ENCODE results near the gene PRKCH.

The PRKCH gene

DNA sequence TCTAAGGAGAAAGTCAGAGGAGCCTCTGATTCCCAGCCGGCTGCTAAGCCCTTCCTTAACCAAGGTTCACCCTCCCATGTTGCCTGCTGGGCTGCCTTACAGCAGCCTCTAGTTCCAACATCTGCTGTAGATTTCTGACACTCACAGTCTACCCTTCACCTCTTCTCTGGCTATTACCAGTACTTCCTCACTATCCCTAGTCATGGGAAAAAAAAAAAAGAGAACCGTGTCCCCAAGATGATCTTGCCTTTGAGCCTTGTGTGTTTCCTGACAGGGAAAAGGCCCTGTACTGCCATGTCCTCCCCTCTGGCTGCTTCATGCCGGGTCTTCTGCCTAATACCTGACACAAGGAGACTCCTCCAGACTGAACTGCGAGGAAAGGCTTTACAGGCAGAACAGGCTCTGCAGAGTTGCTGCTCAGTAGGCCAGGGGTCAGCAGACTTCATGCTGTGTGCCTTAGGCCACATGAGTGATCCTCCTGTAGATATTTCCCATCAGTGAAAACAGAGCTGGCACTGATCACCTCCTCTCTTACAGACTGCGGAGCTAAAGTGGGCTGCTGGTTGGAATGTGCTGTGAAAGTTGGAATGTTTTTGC lies 46.8 kb downstream of the PRKCH start:
- Mint-ChIP-seq H3K36me3 (peaks cover 50% of the 10 kb centered on the region), H3K27me3 (no peaks in the 10 kb centered on the region), H3K27ac (peak overlapping the region; percentile 11), H3K9me3 (peaks cover 12% of the 10 kb centered on the region), H3K4me3 (no peak overlapping the region), H3K4me1 (peaks cover 50% of the 10 kb centered on the region)
- CTCF ChIA-PET, result interaction anchor here (1.0 to 1.1 kb wide), 2 partner anchors 20 to 87 kb away, joined by 3 read pairs; no protein-coding TSS in a partner anchor
- DNase-seq, result no peak

GRCh38 chr14:61368781-61369453 lies 47.5 kb downstream of the PRKCH start:
- CTCF ChIA-PET, result interaction anchor here (0.7 to 1.1 kb wide), 3 partner anchors 18 to 87 kb away, joined by 3 read pairs; no protein-coding TSS in a partner anchor
- peaks cover 19% of the 10 kb centered on the region for H3K9me3 Mint-ChIP-seq
- H3K27me3 Mint-ChIP-seq, result no peaks in the 10 kb centered on the region
- H3K4me3 Mint-ChIP-seq, result peak overlapping the region; percentile 1
- DNase-seq, result no peak
- peaks cover 53% of the 10 kb centered on the region for H3K4me1 Mint-ChIP-seq
- H3K36me3 Mint-ChIP-seq, result peaks cover 57% of the 10 kb centered on the region
- peak overlapping the region; percentile 80 for H3K27ac Mint-ChIP-seq

DNA sequence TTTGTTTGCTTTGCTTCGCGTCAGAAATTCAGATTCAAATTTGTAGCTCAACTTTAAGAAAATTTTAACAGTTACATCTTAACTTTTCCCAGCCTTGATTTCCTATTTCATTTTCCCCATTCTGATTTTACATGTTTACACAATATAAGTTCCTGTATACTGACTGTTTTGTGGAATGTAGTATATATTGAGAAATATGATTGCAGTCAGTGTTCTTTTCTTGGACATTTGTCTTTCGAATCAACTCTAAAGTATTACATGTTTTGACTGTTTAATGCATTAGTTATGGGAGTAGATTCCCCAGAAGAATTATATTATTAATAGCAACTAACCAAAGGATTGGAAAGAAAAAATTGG lies 48.1 kb downstream of the PRKCH start:
- peaks cover 56% of the 10 kb centered on the region for H3K4me1 Mint-ChIP-seq
- no peak for DNase-seq
- no peaks in the 10 kb centered on the region for H3K27me3 Mint-ChIP-seq
- CTCF ChIA-PET, result interaction anchor here (0.7 to 1.1 kb wide), 2 partner anchors 17 to 86 kb away, joined by 3 read pairs; no protein-coding TSS in a partner anchor
- H3K9me3 Mint-ChIP-seq, result peaks cover 24% of the 10 kb centered on the region
- H3K27ac Mint-ChIP-seq, result peak overlapping the region; percentile 80
- peaks cover 62% of the 10 kb centered on the region for H3K36me3 Mint-ChIP-seq
- peak overlapping the region; percentile 1 for H3K4me3 Mint-ChIP-seq

DNA sequence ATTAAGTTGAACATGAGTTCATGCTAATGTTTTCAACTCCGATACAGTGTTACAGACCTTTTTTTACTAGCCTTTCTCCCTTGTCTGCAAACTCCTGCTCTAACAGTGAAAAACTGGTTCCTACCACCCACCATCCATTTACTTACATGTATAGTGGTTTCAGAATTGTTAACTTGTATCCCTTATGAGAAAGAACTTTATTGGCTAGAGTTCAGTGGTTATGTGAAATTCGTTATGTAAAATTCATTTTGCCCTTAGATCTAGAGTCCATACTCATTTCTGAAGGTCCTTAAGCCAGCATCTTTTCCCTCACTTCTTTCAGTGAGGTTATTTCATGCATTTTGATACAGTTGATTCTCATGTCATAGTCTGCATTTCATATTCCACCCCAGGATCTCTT lies 51.0 kb downstream of the PRKCH start:
- peaks cover 82% of the 10 kb centered on the region for H3K36me3 Mint-ChIP-seq
- CTCF ChIA-PET, result interaction anchor here (1.5 kb wide), 1 partner anchor 76 kb away, joined by 3 read pairs; no protein-coding TSS in a partner anchor
- no peaks in the 10 kb centered on the region for H3K27me3 Mint-ChIP-seq
- DNase-seq, result no peak
- H3K4me3 Mint-ChIP-seq, result no peak overlapping the region
- peaks cover 51% of the 10 kb centered on the region for H3K9me3 Mint-ChIP-seq
- H3K4me1 Mint-ChIP-seq, result peaks cover 76% of the 10 kb centered on the region
- no peak overlapping the region for H3K27ac Mint-ChIP-seq

GRCh38 chr14:61372842-61373555 lies 51.6 kb downstream of the PRKCH start:
- no peak overlapping the region for H3K27ac Mint-ChIP-seq
- CTCF ChIA-PET, result no interaction called here
- no peak overlapping the region for H3K4me3 Mint-ChIP-seq
- peaks cover 51% of the 10 kb centered on the region for H3K9me3 Mint-ChIP-seq
- peaks cover 83% of the 10 kb centered on the region for H3K36me3 Mint-ChIP-seq
- H3K4me1 Mint-ChIP-seq, result peaks cover 78% of the 10 kb centered on the region
- no peak for DNase-seq
- H3K27me3 Mint-ChIP-seq, result no peaks in the 10 kb centered on the region

DNA sequence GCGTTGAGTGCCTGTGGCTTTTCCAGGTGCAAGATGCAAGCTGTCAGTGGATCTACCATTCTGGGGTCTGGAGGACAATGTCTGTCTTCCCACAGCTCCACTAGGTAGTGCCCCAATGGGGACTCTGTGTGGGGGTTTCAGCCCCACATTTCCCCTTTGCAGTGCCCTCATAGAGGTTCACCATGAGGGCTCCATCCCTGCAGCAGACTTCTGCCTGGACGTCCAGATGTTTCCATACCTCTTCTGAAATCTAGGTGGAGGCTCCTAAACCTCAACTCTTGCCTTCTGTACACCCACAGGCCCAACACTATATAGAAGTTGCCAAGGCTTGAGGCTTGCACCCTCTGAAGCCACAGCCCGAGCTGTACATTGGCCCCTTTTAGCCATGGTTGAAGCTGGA lies 52.9 kb downstream of the PRKCH start:
- no peak for DNase-seq
- peaks cover 66% of the 10 kb centered on the region for H3K4me1 Mint-ChIP-seq
- peaks cover 57% of the 10 kb centered on the region for H3K9me3 Mint-ChIP-seq
- no peak overlapping the region for H3K27ac Mint-ChIP-seq
- H3K36me3 Mint-ChIP-seq, result peaks cover 88% of the 10 kb centered on the region
- CTCF ChIA-PET, result no interaction called here
- H3K4me3 Mint-ChIP-seq, result no peak overlapping the region
- no peaks in the 10 kb centered on the region for H3K27me3 Mint-ChIP-seq

DNA sequence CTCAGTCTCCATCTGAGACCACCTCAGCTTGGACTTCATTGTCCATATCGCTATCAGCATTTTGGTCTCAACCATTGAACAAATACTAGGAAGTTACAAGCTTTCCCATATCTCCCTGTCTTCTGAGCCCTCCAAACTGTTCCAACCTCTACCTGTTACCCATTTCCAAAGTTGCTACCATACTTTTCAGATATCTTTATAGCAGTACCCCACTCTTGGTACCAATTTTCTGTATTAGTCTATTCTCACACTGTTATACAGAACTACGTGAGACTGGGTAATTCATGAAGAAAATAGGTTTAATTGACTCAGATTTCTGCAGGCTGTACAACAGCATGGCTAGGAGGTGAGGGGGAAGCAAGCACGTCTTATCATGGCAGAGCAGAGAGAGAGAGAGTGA lies 53.8 kb downstream of the PRKCH start:
- no peaks in the 10 kb centered on the region for H3K27me3 Mint-ChIP-seq
- H3K27ac Mint-ChIP-seq, result peak overlapping the region; percentile 50
- CTCF ChIA-PET, result no interaction called here
- H3K4me1 Mint-ChIP-seq, result peaks cover 59% of the 10 kb centered on the region
- DNase-seq, result no peak
- H3K36me3 Mint-ChIP-seq, result peaks cover 89% of the 10 kb centered on the region
- peaks cover 57% of the 10 kb centered on the region for H3K9me3 Mint-ChIP-seq
- no peak overlapping the region for H3K4me3 Mint-ChIP-seq

DNA sequence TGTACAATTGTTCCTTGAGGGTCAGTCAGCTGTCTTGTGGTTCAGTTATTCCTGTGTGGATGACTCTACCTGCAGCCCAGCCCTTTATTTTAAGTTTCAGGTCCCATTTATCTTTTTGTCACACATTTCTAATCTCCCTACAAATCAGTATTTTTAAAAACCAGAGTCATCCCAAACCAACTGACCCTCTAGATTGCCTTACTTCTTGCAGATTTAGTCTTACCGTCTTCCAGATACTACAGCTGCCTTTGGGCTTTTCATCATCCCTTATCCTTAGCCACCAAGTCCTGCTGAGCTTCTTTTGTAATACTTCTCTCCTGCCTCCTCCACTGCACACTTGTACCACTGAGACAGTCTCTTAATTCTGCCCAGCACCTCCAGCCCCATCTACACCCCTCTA lies 54.9 kb downstream of the PRKCH start:
- Mint-ChIP-seq H3K27ac (peak overlapping the region; percentile 16), H3K9me3 (peaks cover 56% of the 10 kb centered on the region), H3K36me3 (peaks cover 92% of the 10 kb centered on the region), H3K4me1 (peaks cover 50% of the 10 kb centered on the region), H3K4me3 (no peak overlapping the region), H3K27me3 (no peaks in the 10 kb centered on the region)
- CTCF ChIA-PET, result interaction anchor here (1.4 kb wide), 1 partner anchor 57 kb away, joined by 4 read pairs; no protein-coding TSS in a partner anchor
- no peak for DNase-seq

DNA sequence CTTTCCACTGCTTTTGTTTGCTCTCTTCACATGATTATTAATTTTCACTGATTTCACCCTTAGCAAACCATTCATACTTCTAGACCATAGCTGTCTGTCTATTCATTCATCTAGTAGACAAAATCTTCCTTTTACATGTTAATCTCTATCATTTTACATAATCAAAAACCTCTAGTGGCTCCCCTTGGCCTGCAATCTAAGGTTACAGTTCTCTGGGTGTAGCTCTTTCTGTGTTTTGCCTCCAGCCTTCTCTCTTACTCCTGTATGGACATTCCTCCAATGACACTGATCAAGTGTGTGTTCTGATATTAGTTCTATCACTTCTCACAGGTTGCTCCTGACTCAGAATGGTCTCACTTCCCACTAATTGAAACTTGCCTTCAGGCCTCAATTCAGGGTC lies 56.4 kb downstream of the PRKCH start:
- Mint-ChIP-seq H3K27me3 (no peaks in the 10 kb centered on the region), H3K36me3 (peaks cover 86% of the 10 kb centered on the region), H3K27ac (no peak overlapping the region), H3K4me3 (no peak overlapping the region), H3K4me1 (peaks cover 36% of the 10 kb centered on the region), H3K9me3 (peaks cover 48% of the 10 kb centered on the region)
- CTCF ChIA-PET, result interaction anchor here (0.9 to 1.5 kb wide), 2 partner anchors 11 to 12 kb away, joined by 3 to 4 read pairs; no protein-coding TSS in a partner anchor
- no peak for DNase-seq

DNA sequence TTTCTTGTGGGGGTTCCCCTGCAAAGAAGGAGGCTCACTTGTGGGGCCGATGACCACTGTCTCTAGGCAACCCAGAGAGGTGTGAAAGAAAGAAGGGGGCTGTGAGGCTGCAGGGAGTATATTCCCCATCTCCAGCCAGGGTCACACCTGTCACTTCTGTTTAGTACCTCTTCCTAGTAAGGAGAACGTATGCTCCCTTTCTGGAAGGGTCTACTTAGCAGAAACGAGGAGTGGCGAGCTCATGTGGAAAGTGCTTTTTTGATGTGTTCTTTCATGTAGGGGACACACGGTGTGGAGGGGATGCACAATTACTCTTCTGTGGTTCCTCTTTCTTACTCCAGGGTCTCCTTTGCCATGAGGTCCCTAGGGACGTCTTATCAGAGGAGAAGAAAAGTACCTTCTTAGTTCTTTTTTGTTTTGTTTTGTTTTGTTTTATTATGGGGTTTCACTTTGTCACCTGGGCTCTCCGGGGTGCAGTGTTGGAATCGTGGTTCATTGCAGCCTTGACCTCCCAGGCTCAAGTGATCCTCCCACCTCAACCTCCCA lies 58.3 kb downstream of the PRKCH start:
- no peak for DNase-seq
- Mint-ChIP-seq H3K27me3 (no peaks in the 10 kb centered on the region), H3K4me3 (no peak overlapping the region), H3K27ac (no peak overlapping the region), H3K36me3 (peaks cover 74% of the 10 kb centered on the region), H3K9me3 (peaks cover 29% of the 10 kb centered on the region), H3K4me1 (peaks cover 26% of the 10 kb centered on the region)
- CTCF ChIA-PET, result no interaction called here

- Mint-ChIP-seq H3K27ac (peak overlapping the region; percentile 60), H3K36me3 (peaks cover 64% of the 10 kb centered on the region), H3K4me3 (no peak overlapping the region), H3K9me3 (peaks cover 20% of the 10 kb centered on the region), H3K27me3 (no peaks in the 10 kb centered on the region), H3K4me1 (peaks cover 21% of the 10 kb centered on the region)
- no peak for DNase-seq
- CTCF ChIA-PET, result interaction anchor here (0.7 to 2.4 kb wide), 2 partner anchors 10 to 52 kb away, joined by 3 to 6 read pairs; no protein-coding TSS in a partner anchor
Observed at GRCh38 chr14:61380984-61381383, 59.6 kb downstream of the PRKCH start.

DNA sequence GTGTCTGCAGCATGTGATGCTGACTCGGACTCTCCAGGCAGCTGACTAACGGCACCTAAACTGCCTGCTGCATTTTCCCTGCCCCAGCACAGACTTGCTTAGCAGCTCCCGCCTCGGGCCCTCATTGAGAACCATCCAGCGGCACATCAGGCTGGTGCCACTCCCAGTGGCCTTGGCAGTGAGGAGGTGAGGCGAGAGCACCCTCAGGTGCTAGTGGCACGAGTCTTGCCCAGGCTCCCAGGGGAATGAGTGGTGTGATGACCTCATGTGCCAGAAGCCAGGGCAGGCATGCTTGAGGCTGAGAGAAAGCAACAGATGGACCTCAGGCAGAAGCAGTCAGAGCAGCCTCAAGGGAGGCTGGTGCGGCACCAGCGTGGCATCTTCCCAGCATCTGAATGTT lies 60.2 kb downstream of the PRKCH start:
- peaks cover 14% of the 10 kb centered on the region for H3K9me3 Mint-ChIP-seq
- H3K4me3 Mint-ChIP-seq, result no peak overlapping the region
- H3K36me3 Mint-ChIP-seq, result peaks cover 58% of the 10 kb centered on the region
- DNase-seq, result no peak
- no peaks in the 10 kb centered on the region for H3K27me3 Mint-ChIP-seq
- H3K27ac Mint-ChIP-seq, result no peak overlapping the region
- peaks cover 15% of the 10 kb centered on the region for H3K4me1 Mint-ChIP-seq
- CTCF ChIA-PET, result interaction anchor here (2.4 kb wide), 1 partner anchor 10 kb away, joined by 6 read pairs; no protein-coding TSS in a partner anchor

DNA sequence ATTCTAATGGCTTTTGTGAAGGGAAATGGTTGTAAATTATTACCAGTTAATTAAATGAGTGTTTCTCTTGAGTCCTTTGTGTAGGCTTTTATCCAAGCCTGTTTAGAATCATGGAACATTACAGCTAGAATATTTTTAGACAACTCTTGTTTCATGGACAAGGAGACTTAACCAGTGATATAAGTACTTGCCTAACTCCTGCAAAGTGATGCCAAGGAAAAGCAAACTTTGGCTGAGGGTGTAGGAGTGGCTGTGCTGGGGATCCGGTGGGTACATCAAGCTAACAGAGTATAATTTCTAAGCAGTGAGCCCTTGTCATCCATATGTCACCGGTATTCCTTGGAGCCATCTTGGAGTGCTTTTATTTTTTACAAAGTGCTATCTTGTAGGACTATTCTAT lies 61.5 kb downstream of the PRKCH start:
- H3K4me3 Mint-ChIP-seq, result no peak overlapping the region
- H3K4me1 Mint-ChIP-seq, result peaks cover 2% of the 10 kb centered on the region

More for the DNA sequence above, 61.5 kb downstream of the PRKCH start:
- no peak for DNase-seq
- peaks cover 47% of the 10 kb centered on the region for H3K36me3 Mint-ChIP-seq
- CTCF ChIA-PET, result interaction anchor here (1.4 to 2.4 kb wide), 2 partner anchors 12 to 22 kb away, joined by 3 to 6 read pairs; no protein-coding TSS in a partner anchor
- H3K9me3 Mint-ChIP-seq, result peaks cover 6% of the 10 kb centered on the region
- H3K27me3 Mint-ChIP-seq, result no peaks in the 10 kb centered on the region
- H3K27ac Mint-ChIP-seq, result no peak overlapping the region
